ENCODE data around the gene MPV17L2.

The MPV17L2 gene

GRCh38 chr19:18232540-18233223, 39.7 kb downstream of the MPV17L2 start:
- no peak for DNase-seq (ENCODE audit: low read depth in 1 of 2, low spot score in 1 of 2)

GRCh38 chr19:18233224-18233825, 40.3 kb downstream of the MPV17L2 start:
- no peak for DNase-seq (ENCODE audit: low read depth in 1 of 2, low spot score in 1 of 2)

DNA sequence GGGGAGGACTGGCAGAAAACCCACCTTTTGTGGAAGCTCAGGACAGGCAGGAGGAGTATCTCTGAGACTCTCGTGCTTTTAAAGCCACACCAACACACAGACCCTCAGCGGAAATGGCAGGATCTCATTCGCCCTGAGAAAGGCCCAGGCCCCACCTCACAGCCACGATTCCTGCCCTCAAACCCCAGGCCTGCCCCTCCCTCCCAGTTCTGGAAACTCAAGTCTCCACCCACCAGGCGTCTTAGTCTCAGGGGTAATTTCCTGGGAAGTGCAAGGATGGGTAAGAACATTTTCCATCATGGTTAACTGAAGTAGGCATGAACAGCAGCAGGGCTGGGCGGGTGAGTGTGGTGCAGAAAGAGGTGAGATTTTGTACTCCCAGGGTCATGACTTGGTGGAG, 41.2 kb downstream of the MPV17L2 start:
- no peak for DNase-seq (ENCODE audit: low read depth in 1 of 2, low spot score in 1 of 2)

GRCh38 chr19:18239303-18239702, 46.3 kb downstream of the MPV17L2 start:
- DNase-seq (ENCODE audit: low read depth in 1 of 2, low spot score in 1 of 2): no peak

GRCh38 chr19:18245297-18245696, 52.3 kb downstream of the MPV17L2 start:
- no peak for DNase-seq (ENCODE audit: low read depth in 1 of 2, low spot score in 1 of 2)
